HepG2 (cell line): ENCODE data around the gene SLCO2A1.

ENCODE experiments used
- CC2D1A ChIP-seq: sonication (generic); formaldehyde crosslinking; IDR thresholded peaks from 2 replicates; pipeline ENCODE4 v1.8.1; 2023; ENCODE audit warnings: mild to moderate bottlenecking, missing genetic modification reagents
- CTCF ChIP-seq: sonication (generic); formaldehyde crosslinking; IDR thresholded peaks from 2 replicates; pipeline ENCODE4 v1.5.0; 2020; ENCODE audit warnings: mild to moderate bottlenecking, missing genetic modification reagents, moderate library complexity
- POLR2AphosphoS5 ChIP-seq: IDR thresholded peaks from 2 replicates; pipeline ENCODE4 v1.6.1; 2012; ENCODE audit warnings: low read depth, low read length
- SUZ12 ChIP-seq: fragments of 150-350 bp; IDR thresholded peaks from 2 replicates; pipeline ENCODE4 v1.6.1; 2014; ENCODE audit warnings: low read depth, low read length
- ZNF292 ChIP-seq: sonication (generic); formaldehyde crosslinking; IDR thresholded peaks from 2 replicates; pipeline ENCODE4 v1.8.1; 2022; ENCODE audit warnings: mild to moderate bottlenecking, low read depth, missing genetic modification reagents, borderline replicate concordance

DNA sequence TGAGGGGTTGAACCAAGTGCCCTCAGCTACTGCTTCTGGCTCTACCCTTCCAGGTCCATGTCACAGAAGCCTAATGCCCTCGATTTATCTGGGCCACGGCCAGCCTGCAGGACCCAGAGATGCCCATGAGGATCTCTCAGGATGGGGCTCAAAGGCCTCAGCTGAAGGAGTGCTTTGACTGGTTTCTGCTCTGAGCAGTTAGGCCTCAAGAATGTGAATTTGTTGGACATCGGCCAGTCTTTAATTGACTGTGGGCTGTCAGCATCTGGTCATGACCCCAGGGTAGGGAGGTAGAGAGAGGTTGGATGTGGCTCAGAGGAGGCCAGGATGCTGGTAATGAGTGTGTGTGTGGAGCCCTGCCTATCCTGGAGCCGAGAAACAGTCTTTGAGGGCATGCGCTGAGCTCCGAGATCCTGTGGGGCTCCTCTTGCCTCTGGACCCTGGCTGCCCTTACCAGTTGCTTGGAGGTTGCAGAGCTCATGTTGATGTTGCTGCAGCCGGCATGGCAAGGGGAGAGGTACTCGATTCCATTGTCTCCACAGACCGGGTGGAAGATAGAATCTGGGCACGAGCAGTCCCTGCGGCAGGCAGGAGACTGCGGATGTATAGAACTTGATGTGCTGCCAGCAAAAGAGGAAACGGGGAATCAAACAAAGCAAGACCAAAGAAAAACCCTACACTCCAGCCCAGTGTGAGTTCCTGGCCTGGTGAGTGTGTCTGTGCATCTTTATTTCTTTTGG is 84.9 kb downstream of the SLCO2A1 start:
- TF ChIP-seq ZNF292 (CRISPR knock-in tag) (no peak), CTCF (CRISPR knock-in tag) (no peak), SUZ12 (no peak), POLR2AphosphoS5 (no peak), CC2D1A (no peak)
